Progenitor cell of endocrine pancreas (in vitro differentiated cells): ENCODE results near the gene BOD1L1. TPM values are rescaled to one million over a fixed set of nuclear protein-coding genes. Genes with fewer than 3 reads are reported as not detected.

Experiments
- DNase-seq: peaks from one replicate; pipeline ENCODE4 v3.0.0; 2021; ENCODE audit warnings: low spot score; ENCODE audit not compliant: unreplicated experiment
- H3K27ac Mint-ChIP-seq: 2 replicates; pipeline ENCODE4 v1.8.0; 2021; ENCODE audit warnings: mild to moderate bottlenecking, moderate library complexity, mixed read lengths
- H3K27me3 Mint-ChIP-seq: 2 replicates; pipeline ENCODE4 v1.8.0; 2021; ENCODE audit warnings: mixed read lengths
- H3K36me3 Mint-ChIP-seq: 2 replicates; pipeline ENCODE4 v1.8.0; 2022; ENCODE audit warnings: mixed read lengths; ENCODE audit not compliant: insufficient read depth
- H3K4me1 Mint-ChIP-seq: 2 replicates; pipeline ENCODE4 v1.8.0; 2021; ENCODE audit warnings: low read depth, mixed read lengths
- H3K4me3 Mint-ChIP-seq: 2 replicates; pipeline ENCODE4 v1.8.0; 2021; ENCODE audit warnings: low read depth, mild to moderate bottlenecking, moderate library complexity, mixed read lengths
- H3K9me3 Mint-ChIP-seq: 2 replicates; pipeline ENCODE4 v1.8.0; 2021; ENCODE audit warnings: low read depth, mixed read lengths
- total RNA-seq: library from RNA; stranded (reverse); gene quantifications from 2 replicates; pipeline ENCODE4 v1.2.1, GENCODE V29; 2021
- TF ChIP-seq, protein P1 (sequence below): fragments of 200-600 bp; sonication (generic); IDR thresholded peaks from one replicate; pipeline ENCODE4 v1.5.0; 2021; ENCODE audit warnings: antibody characterized with exemption, mild to moderate bottlenecking; ENCODE audit not compliant: unreplicated experiment

The BOD1L1 gene
- total RNA-seq, 1 donor from 2014 or later = 42.1 TPM

DNA sequence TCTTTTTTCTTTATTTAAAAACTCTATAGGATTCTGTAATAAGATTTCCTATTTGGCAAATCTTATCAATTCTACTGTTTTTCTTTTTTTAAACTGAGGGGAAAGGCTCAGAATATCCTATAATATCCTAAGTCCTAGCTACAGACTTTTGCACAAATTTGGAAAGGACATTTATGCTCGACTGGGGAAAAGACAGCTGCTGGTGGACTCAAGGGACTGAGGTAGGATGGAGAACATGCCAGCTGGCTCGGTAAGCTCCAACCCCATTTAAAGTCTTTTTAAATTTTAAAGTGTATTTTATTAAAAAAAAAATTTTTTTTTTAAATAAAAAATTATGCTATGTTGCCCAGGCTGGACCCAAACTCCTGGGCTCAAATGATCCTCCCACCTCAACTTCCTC lies 36.8 kb downstream of the BOD1L1 start:
- Mint-ChIP-seq H3K9me3 (no peaks in the 10 kb centered on the region), H3K4me1 (no peaks in the 10 kb centered on the region), H3K4me3 (no peak overlapping the region), H3K36me3 (peaks cover 7% of the 10 kb centered on the region), H3K27me3 (no peaks in the 10 kb centered on the region), H3K27ac (no peak overlapping the region)
- TF ChIP-seq, protein P1, sequence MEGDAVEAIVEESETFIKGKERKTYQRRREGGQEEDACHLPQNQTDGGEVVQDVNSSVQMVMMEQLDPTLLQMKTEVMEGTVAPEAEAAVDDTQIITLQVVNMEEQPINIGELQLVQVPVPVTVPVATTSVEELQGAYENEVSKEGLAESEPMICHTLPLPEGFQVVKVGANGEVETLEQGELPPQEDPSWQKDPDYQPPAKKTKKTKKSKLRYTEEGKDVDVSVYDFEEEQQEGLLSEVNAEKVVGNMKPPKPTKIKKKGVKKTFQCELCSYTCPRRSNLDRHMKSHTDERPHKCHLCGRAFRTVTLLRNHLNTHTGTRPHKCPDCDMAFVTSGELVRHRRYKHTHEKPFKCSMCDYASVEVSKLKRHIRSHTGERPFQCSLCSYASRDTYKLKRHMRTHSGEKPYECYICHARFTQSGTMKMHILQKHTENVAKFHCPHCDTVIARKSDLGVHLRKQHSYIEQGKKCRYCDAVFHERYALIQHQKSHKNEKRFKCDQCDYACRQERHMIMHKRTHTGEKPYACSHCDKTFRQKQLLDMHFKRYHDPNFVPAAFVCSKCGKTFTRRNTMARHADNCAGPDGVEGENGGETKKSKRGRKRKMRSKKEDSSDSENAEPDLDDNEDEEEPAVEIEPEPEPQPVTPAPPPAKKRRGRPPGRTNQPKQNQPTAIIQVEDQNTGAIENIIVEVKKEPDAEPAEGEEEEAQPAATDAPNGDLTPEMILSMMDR = no peak
- no peak for DNase-seq

DNA sequence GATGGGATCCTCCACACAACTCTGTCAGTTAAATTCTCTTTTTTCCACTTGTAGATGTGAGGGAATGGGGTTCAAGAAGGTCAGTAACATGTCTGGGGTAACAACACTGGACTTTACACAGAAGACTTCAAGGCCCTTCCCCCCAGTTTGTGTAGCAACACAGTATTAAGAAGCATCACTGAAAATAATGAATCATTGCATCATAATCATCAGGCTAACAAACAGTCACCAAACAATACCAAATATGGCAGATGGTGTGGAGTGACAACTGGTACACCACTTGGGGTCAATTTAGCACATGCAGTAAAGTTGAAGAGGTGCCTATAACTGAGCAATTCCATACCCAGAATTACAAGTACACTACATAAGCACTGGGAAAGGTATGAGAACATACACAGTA lies 38.6 kb downstream of the BOD1L1 start:
- peaks cover 4% of the 10 kb centered on the region for H3K36me3 Mint-ChIP-seq
- no peak overlapping the region for H3K4me3 Mint-ChIP-seq
- TF ChIP-seq, protein P1 = no peak
- no peak for DNase-seq
- no peaks in the 10 kb centered on the region for H3K27me3 Mint-ChIP-seq
- H3K9me3 Mint-ChIP-seq = no peaks in the 10 kb centered on the region
- no peak overlapping the region for H3K27ac Mint-ChIP-seq
- H3K4me1 Mint-ChIP-seq = no peaks in the 10 kb centered on the region

DNA sequence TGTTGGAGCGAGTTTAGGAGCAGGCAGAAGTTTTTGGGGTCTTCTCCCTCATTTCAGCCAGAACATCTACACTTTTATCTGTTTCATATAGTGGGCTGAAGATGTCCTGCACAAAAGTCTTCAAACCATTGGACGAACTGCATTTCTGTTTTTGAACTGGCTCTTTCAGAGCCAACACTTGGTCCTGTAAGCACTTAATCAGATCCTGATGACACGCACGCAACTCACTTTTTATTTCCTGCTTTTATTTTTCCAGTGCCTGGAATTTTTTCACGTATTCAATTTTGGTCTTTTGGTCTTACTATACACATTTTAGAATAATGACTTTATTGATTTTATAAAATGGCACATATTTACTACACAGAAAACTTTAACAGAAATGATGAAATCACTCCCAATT lies 43.0 kb downstream of the BOD1L1 start:
- no peaks in the 10 kb centered on the region for H3K9me3 Mint-ChIP-seq
- no peak for DNase-seq
- no peak overlapping the region for H3K27ac Mint-ChIP-seq
- no peak overlapping the region for H3K4me3 Mint-ChIP-seq
- TF ChIP-seq, protein P1 = no peak
- peaks cover 18% of the 10 kb centered on the region for H3K36me3 Mint-ChIP-seq
- no peaks in the 10 kb centered on the region for H3K27me3 Mint-ChIP-seq
- H3K4me1 Mint-ChIP-seq = no peaks in the 10 kb centered on the region

DNA sequence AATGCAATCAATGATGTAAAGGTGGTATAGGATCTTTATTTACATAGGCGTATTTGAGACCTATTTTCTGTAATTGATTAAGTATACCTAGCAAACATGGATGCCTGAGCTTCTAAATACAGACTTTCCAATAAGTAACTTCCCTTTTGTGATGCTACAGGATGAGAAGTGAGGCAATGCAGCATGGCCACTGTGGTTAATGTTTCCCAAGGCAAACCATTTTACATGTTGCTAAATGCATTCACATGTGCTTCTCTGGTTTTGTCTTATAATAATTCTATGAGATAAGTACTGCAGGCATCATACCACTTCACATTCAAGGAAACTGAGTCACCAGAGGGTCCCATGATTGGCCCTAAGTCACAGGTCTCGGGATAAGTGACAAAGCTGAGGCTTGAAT lies 47.5 kb downstream of the BOD1L1 start:
- Mint-ChIP-seq H3K9me3 (no peaks in the 10 kb centered on the region), H3K4me3 (no peak overlapping the region), H3K36me3 (peaks cover 29% of the 10 kb centered on the region), H3K4me1 (no peaks in the 10 kb centered on the region), H3K27ac (no peak overlapping the region), H3K27me3 (no peaks in the 10 kb centered on the region)
- DNase-seq = no peak
- TF ChIP-seq, protein P1 = no peak

DNA sequence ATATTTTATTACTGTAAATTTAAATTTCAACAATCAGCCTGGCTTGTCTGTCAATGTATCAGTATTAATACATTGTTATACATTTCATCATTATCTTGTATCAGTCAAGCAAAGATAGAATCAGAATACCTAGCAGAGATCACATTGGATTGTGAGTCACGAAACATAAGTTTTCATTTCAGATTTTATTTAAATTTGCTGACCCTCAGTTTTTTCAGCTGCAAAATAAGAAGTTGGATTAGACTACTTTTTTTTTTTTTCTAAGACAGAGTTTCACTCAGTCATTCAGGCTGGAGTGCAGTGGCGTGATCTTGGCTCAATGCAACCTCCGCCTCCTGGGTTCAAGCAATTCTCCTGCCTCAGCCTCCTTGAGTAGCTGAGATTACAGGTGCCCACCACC lies 49.9 kb downstream of the BOD1L1 start:
- Mint-ChIP-seq H3K27me3 (no peaks in the 10 kb centered on the region), H3K27ac (no peak overlapping the region), H3K9me3 (no peaks in the 10 kb centered on the region), H3K4me1 (no peaks in the 10 kb centered on the region), H3K36me3 (peaks cover 30% of the 10 kb centered on the region), H3K4me3 (no peak overlapping the region)
- no peak for DNase-seq
- TF ChIP-seq, protein P1 = no peak
